HG03280 (cell line): ENCODE measurements around the gene LRRTM1.

ENCODE experiments used
- ATAC-seq: cut with Tn5 transposase; IDR thresholded peaks from one replicate; pipeline ENCODE4 v1.9.1; 2021; ENCODE audit warnings: mild to moderate bottlenecking, moderate library complexity; ENCODE audit not compliant: unreplicated experiment

Gene LRRTM1, protein sequence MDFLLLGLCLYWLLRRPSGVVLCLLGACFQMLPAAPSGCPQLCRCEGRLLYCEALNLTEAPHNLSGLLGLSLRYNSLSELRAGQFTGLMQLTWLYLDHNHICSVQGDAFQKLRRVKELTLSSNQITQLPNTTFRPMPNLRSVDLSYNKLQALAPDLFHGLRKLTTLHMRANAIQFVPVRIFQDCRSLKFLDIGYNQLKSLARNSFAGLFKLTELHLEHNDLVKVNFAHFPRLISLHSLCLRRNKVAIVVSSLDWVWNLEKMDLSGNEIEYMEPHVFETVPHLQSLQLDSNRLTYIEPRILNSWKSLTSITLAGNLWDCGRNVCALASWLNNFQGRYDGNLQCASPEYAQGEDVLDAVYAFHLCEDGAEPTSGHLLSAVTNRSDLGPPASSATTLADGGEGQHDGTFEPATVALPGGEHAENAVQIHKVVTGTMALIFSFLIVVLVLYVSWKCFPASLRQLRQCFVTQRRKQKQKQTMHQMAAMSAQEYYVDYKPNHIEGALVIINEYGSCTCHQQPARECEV

DNA sequence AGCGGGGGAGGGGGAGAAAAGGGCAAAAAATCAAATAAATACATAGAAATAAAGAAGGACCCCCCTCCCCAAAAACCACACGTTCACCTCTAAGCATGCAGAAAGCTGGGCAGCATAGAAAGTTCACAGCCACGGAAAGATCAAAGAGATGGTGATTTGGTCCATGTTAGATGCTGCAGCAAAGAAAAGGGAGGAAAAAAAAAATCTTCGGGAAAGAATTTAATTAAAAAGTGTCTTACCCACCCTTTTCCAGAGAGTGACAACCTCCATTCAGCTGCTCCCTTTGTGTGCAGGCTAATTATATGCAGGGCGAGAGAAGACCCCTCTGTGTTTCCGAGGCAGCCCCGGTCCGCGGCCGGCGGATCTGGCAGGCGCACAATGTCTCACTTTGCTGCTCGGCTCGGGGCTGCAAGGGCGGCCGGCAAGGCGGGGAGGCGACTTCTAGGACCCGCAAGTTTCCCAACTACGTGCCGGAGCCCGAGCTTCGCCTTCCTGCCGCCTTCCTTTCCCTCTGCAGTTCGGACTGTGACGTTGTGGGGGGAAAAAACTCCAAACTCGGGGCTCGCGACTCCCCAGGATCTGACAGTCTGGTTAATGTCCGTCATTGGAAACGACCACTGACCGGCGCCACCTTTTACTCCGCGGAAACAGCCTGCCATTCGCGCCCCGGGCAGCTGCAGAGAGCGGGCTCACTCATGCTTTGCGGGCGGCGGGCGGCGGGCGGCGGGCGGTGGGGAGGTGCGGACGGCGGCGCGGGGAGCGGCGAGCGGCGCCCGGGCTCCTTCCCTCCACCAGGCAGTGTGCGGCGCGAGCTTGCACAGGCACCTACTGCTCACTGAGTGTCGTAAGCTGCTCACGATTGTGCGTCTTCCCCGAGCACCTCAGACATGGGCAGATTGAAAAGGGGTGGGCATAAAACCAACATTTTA is at the start of gene LRRTM1:
LRRTM1 (minus strand) TSS at position 844 of the 929 bp plus-strand sequence. CDS start 933 bp downstream, outside the sequence.
- no peak for ATAC-seq

DNA sequence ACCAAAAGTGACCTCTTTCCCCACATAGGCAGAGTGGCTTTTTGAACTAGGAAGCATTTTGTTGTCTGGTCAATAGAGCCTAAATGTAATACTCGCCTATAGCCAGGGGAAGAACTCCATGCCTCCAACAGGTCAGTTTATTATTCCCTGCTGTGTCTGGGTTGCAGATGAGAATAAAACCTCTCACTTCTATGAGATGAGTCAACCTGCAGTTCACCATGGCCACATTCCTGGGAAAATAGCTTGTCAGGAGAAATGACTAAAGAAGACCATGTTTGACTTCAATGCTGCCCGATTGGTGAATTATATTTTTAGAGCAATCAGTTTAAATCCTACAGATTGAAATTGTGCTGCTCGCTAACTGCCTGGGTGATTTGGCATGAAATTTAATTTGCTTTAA is 46.7 kb upstream of the LRRTM1 start:
- ATAC-seq, result no peak

DNA sequence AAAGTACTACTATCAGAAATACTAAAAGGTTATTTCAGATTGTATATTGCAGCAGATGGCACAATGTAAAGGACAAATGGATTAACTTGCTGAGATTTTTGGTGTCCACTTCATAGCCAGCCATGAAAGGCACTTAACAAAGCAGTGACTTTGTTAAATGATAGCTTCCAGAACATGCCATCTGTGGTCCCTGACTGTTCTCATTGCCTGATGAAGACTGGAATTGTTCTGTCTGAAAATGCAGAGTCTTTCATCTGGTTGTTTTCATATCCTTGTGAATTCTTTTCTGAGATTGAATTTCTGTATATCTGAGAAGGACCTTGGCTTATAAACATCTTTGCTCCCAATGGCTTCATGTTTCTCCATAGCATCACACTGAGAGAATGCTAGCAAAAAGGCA is 44.4 kb upstream of the LRRTM1 start:
- no peak for ATAC-seq

DNA sequence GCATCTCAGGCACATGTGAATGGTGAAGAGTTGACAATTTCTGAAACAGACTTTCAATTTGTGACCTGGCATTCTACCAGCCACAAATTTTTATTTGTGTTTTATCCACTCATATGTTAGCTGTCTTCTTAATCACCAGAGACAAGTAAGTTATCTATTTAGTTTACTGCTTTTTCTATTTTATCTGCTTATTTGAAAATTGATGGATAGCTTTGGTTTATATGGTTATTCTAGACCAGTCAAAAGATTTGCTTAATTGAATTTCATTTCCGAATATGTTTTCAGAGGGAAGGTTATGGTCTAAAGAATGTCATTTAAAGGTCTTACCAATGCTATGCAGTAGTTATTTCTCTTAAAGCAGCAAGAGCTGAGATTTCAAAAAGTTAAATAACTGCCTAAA is 43.5 kb upstream of the LRRTM1 start:
- no peak for ATAC-seq

DNA sequence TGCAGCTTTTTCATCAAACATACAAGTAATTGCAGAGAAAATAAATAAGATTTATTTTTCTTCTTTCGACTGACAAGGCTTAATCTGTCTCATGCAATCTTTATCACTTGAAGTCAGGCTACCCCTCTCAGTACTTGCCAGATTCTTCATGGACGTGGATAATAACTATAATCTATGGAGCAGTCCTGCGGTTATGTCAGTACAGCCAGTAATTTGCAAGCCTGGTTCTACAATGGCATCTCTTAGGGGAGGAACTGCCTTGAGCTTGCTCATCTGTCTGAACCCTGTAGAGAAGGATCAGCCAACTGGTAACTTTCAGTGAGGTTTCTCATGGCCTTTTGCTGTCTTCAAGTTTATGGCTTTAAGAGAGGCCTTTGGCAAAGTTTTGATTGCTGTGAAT is 35.5 kb upstream of the LRRTM1 start:
- ATAC-seq, result no peak

DNA sequence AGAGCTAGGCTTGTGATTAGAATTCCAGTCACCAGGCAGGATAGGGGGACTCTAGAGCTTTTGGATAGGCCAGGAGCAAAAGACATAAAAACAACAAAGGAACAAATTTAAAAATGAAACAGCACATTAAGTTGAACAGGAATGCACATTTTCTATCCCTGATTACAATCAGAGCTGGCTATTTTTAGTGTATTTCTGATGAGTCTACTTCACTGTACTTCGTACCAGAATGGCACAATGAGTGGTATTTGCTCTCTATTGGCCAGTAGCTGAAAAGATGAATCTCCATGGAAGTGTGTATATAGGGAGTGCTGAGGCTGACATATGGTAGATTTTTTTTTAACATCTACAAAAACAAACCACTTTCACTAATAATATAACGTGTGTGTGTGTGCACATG is 34.2 kb upstream of the LRRTM1 start:
- ATAC-seq, result no peak

DNA sequence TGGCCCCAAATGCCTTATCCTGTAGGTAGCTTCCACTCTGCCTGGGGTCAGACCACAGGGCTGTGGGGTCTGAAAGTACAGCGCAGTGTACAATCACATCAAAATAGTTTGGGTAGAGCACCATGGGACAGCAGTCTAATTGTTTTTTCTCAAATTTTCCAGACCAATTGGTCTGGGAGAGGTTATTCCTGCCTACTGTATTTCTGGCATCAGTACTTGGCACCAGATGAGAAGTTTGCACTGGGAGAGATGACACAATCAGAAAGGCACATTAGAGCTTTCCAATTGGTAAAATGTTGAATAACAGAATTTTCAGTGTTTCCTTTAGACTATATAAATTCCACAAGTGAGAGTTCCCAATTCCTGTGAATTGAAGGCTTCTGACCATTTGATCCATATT is 30.9 kb upstream of the LRRTM1 start:
- no peak for ATAC-seq

DNA sequence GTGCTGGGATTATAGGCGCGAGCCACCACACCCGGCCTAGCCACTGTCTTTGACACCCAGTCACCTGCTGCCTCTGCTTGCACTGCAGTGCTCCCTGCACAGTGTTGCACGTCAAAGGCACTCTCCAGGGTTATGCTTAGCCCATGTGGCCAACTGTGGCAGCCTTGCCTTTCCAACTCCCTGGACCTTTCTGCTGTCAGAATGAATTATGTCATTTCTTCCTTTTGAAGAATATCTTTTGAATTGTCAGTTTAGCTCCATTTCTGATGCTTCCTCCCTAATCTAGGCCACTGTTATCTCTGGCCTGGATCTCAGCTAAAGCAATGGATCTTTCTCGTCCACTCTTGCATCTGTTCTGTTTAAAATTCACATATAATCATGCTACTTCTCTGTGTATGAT is 29.3 kb upstream of the LRRTM1 start:
- no peak for ATAC-seq

DNA sequence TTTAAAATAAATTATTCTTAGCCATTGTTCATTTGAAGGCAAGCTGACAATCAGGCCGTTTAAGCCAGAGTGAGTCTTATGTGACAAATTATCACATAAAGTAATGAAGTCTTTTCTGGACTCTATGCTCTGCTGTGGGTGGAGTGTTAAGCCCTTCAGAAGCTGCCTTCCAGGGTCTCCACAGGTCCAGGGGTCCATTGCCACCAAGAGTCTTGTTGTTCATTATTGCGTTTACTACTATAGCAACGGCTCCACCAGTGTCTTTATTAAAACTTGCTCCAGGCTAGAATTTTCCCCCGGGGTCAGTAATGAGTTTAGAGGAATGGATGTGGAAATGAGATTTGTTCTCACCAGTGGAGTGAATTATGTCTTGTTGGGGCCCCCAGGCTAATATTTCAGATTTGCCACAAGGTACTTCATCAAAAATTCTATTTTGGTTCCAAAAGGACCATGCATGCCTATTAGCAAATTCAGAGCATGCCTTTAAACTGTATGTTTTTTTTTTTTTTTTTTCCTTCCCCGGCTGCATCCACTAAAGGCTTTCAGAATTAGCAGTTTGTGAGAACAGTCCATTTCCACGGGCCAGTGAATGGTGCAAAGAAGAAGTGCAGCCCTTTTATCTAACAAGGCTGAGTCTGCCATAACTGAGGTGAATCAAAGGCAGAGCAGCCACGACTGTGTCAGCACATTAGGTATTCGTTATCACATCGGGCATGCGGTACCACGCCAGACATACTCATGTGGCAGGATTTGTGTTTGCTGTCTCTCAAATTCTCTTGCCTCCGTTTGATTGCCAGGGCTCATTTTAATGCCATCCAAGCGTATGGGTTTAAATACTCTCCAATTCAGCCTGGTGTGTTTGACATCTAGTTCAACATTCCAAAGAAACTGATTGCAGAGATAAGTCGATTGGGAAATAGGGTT is 26.2 kb upstream of the LRRTM1 start:
- ATAC-seq, result no peak

DNA sequence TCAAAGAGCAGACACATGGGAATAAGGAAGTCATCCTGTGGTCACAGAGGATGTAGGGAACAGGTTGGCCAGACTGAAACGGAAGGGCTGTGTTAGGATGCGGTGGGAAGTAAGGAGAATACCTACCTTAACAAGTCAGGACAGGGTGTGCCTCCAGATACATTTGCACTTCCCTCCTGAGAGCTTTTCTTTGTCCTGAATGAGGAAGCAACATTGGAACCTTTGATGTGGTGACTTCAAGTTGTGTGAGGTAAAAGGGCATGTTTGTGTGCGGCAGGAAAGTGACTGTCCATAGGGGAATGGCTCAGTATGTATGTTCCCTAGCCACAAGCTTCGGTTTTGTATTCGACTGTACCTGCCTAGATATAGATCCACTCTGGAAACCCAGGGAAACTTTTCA is 24.9 kb upstream of the LRRTM1 start:
- ATAC-seq, result no peak

DNA sequence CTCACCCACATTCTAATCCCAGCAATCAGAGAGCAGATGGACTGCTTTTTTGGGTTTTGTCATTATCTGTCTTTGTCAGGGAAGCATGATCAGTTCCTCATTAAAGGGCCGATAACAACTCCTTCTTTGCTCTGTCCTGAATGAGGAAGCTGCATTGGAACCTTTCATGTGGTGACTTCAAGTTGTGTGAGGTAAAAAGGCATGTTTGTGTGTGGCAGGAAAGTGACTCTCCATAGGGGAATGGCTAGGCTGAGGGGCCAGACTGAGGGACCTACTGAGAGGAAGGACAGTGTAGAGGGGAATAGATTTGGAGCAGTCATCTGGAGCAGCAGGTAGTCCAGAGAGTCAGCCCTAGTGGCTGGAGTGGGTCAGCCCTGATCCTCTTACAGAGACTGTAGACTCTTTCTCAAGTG is 23.6 kb upstream of the LRRTM1 start:
- no peak for ATAC-seq

DNA sequence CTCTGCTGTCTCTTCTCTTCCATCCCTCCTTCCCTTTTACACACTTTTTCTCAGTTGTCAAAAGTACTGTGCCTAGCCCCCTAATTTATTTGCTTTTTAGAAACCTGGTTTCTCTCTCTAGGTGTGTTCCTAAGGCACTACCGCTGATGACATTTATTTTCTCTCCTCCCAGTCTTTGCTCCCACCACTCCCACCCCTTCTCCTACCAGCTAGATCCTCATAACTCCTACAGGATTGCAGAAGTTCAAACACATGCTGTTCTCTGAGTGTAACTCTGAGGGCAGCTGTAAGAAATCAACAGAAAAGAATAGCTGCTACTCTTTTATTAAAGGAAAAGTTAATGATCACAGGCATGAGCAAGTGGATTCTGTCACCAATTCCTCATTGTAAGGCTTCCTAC is 22.3 kb upstream of the LRRTM1 start:
- no peak for ATAC-seq

DNA sequence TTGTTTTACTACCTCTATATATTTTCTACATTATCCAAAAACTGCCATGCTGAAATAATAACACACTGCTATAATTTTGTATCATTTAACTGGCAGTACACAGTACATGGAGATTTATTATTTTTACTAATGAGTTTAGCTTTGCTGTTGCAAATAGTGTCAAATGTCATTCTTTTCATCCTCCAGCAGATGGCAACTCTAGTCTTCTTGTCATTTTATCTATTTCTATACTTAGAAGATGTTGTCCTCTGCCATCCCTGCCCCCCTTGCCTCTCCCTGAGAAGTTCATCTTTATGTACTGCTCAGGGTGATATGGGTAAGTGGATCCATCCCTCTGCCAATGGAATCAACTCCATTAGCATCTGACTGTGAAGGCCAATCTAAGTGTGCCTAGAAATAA is 21.7 kb upstream of the LRRTM1 start:
- ATAC-seq, result no peak

DNA sequence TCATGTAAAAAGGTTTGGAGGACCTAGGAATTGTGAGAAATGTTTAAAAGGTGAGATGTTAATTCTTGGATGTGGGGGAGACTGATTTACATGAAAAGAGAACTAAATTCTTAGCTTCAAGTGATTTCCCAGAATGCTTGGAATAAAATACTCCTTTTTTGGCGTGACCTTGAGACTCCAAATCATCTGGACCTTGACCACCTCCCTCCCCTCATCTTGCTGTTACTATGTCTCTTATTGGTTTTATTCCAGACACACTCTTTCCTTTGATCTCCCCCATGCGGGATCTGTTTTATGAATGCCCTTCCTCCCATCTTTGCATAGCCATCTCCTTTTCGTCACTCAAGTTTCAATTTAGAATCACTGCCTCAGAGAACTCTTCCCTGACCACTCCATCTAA is 20.0 kb upstream of the LRRTM1 start:
- ATAC-seq, result no peak

DNA sequence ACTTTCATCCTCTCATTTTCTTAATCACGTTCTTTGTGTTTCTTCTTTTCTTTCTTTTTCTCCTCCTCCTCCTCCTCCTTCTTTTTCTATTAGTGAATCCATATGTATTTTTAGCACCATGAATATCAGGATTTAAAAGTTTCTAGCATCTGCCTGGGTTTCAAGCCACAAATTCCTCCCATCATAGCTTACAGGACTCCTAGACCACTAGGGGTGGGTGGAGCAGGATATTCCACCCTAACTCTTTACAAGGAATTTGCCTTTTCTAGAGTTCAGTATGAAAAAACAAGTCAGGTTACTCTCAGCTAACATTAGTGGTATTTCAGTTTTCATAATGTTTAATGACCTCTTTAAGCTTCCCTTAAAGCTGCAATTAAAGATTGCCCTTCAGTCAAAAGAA is 19.1 kb upstream of the LRRTM1 start:
- ATAC-seq, result no peak

DNA sequence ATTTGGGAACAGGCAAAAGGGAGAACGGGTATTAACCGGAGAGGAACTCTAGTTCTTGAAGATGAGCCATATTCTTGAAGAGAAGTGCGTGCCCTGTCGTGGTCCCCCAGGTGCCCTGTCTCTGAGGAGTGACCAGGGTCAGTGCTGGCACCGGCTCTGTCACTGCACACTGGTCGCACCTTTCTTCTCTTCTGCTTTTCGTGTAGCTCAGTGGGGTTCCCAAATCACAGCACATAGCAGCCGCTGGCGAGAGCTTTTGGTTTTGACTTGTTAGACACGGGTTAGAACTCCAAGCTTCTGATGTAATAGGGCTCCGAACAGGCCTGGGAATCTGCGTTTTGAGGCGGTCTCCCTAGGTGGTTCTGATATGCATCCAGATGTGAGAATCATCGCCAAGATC is 18.4 kb upstream of the LRRTM1 start:
- no peak for ATAC-seq

DNA sequence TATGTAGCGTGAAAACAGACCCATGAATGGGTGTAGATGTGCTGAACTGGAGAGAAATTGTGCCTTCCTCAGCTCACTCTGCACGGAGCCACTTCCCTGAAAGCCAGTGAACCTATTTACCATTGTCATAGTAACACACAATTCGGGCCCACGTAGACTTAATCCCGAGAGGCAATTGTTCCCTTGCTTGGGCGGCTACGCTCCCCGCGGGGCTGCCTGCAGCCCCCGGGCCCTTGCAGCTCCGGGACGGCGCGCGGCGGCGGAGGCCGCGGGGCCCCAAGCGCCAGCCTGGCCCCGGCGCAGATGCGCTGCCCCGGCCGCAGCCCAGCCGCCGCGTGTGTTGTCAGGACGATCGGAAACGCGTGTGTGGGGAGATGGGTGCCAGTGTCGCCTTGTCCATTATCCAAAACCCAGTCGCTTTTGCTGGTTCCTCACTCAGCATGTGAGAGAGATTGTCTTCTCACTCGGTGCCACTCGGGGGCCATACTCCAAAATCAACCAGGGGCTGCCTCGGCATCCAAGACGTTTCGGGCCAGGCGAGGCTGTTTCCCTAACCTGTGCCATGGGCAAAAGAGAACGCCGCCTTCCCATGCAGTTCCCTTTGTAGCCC is 17.9 kb upstream of the LRRTM1 start:
- no peak for ATAC-seq

DNA sequence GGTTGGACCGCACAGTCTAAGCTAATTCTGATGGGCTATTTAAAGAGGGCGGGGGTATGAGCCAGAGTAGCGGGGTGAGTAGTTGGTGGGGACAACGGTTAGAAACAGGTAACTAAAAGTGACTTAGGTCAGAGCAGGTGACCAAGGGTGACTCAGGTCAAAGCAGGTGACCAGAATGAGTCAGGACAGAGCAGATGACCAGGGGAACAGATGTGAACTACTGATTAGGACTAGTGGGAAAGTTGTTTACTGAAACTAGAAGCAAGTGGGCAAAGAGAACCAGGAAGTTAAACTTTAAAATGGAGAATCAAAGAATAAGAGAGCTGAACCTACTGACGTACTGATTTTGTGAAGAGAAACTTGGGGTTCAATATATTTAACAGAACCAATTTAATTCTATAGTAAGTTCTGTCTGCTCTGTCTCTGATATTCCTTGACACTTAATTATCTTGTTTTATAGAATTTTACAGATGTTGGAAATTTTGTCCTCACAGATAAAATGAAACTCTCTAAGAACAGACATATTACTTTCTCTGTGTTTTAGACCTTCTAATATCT is 7.8 kb upstream of the LRRTM1 start:
- ATAC-seq, result no peak

DNA sequence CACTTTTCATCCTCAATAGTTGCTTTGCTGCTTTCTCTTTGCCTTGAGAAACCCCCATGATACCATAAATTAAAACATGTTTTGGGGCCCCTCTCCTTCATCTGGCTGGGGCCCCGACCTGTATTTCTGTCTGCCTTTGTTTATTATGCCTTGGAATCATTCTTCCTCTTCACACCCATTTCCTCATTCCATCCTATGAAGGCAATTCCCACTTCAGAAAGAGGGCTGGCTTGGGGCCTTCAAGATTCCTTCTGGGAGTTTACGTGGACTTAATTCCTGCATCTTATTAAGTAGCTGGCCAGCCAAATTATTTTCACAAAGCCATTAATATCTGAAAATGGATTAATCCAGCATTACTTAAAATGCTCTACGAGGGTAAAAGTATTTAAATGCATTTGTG is 6.8 kb upstream of the LRRTM1 start:
- ATAC-seq, result no peak
